GM15510 (cell line): Measurements from ENCODE around the gene FCMR.

Source experiments
- POLR2A ChIP-seq: IDR thresholded peaks from 3 replicates; pipeline ENCODE4 v1.6.1; 2011; ENCODE audit warnings: borderline replicate concordance; ENCODE audit not compliant: insufficient read length; ENCODE audit errors: extremely low read depth

Gene FCMR

DNA sequence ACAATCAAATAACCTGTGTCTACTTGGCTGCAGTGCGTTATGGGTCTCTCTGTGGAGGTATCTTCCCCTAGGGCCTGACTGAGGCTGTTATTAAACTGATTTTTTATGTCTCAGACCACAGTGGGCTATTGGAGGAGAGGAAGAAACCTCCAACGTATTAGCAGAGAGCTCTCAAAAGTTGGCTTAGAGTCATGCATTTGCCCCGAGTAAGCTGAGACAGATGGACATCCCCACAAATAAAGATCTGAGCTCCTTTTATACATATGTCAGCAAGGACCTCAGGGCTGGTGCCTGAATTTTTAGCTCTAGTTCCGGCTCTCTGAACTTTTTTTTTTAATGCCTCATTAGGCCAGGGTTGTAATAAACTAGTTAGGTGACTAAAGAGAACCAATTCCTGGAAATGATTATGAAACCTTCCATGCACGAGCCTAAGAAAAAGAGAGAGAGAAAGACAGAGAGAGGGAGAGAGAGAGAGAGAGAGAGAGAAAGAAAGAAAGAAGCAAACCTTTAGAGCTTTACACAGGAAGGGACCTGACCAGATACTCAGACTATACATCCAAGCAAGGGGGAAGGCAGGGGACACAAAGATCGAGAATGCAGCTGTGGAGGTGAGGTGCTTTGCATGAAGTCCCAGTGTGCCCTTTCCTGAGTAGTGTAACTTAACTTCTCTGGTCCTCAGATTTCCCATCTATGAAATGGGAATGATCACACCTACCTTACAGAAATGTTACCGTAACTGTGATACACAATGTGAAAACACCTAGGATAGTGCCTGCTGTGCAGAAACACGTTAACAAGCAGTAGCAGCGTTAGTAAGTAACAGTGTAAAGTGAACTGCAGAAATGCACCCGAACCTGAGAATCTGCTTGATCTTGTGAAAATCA, 33.0 kb upstream of the FCMR start:
- no peak for TF ChIP-seq POLR2A

DNA sequence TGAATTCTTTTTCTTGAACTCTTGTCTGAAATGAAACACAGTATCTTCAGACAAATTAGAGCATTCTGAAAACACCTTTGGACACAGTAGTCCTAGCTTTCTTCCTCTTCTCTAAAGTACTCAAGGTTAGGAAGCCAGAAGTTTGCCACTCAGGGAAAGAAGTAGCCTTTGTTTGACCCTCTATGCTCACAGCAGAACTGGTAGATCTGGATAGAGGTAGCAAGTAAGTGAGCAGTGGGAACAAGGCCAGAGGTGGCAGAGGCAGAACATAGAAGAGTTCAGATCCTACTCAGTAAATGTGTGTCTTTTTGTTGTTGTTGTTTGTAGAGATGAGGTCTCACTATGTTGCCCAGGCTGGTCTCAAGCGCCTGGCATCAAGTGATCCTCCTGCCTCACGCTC, 31.9 kb upstream of the FCMR start:
- TF ChIP-seq POLR2A, result no peak

DNA sequence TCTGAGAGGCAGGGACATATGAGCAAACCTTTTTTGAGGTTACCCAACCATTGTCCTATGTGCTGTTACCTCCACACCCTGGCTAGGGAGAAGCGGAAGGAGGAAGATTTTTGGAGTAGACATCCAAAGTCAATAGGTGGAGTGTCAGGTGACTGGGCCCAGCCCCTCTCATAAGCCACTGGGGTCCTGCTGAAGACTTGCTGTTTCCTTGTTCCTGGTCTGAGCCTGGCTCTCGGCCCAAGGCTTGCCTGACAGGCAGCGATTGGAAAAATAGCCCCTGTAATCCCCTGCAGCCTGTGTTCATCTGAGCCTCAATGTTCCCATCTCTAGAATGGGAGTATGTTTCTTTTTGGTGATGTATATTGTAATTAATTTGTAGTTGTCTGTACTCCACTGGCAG, 31.4 kb upstream of the FCMR start:
- no peak for TF ChIP-seq POLR2A

DNA sequence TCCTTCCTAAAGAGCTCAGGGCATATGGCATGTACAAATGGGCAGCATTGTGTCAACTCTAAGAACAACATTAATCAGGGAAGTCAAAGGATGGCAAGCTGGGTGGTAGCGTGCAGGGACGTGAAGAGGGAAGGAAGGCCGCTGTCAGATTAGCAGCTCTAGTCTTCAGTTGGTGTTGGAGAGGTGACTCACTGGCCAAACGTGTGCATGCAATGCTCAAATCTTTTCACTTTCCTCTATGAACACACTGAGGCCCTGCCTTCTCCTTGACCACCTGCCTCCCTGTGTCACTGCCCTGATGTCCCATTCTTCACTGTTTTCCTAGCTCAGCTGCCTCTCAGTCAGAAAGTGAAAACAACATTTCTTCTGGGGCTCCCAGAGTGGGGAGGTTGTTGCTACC, 30.4 kb upstream of the FCMR start:
- no peak for TF ChIP-seq POLR2A

DNA sequence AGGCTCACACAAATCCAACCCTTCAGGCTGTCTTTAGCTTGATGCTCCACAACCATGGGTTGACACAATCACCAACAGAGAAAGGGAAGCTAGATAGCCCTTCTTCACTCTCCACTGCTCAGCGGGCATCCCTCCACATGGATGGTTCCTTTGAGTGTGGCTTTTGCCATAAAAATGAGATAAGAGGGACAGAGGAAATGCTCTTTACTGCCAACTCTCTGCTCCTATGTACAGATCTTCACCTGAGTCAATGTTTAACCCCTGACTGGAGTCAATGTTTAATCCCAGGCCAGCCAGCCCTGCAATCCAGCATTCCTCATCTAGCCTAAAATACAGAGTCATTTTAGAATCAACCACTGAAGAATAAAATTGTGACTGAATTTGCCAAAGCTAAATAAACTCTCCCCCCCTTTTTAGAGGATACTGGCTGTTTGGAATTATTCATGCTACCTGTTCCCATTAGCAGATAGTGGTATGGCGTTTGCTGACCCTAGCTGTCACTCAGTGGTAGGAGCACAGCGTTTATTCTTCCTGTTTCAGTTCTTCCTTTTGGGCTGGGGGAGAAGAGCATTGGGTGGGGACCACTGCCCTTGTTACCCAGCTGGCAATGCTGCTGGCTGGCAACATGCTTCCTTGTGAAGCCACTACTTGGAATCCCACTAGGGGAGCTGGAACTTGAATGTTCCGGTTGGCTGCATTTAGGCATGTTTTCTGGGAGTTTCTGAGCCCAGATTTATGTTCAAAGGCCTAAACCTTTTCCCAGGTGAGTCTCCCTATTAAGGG, 29.8 kb upstream of the FCMR start:
- TF ChIP-seq POLR2A, result no peak

DNA sequence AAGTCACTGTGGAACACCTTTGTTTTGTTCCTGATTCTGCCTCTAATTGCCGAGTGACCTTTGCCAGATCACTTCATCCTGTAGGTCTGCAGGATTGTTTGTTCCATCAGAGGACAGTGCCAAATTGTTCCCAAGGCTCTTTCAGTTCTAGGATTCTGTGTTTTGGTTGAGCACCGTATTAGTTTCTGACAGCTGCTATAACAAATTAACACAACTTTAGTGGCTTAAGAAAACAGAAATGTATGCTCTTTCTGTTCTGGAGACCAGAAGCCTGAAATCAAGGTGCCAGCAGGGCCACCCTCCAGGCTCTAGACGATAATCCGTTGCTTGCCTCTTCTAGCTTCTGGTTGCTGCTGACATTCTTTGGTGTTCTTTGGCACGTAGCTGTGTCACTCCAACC, 27.9 kb upstream of the FCMR start:
- no peak for TF ChIP-seq POLR2A

DNA sequence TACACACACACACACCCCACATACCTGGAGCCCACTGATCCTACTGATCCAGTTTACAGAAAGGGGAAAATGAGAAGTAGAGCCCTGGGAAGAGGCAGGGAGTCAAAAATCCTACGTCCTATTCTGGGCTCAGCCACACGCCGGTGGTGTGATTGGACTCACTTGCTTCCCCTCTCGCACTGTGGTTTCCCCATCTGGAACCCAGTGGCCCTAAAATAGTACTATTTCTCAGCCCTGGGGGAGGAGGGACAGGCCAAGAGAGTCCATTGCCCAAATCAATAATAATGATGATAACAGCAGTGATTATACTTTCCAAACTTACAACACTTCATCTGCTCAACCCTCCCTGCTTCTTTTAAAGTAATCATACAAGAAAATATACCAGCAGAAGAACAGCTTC, 27.5 kb upstream of the FCMR start:
- no peak for TF ChIP-seq POLR2A

DNA sequence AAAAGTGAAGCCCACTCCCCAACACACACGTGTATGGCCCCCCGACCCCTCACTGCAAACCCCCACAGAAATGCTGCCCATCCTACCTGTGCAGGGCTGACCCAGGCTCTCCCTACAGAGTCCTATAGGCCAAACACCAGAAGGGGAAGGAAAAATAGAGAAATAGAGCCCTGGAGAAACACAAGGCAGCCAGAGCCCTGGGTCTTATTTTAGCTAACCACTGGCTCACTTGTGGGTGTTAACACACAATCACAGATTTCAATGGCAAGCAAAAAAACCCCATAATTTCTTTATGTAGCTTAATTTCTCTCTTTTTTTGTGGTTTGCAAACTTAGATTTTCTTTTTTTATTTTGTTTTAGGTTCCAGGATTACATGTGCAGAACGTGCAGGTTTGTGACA, 25.5 kb upstream of the FCMR start:
- no peak for TF ChIP-seq POLR2A

DNA sequence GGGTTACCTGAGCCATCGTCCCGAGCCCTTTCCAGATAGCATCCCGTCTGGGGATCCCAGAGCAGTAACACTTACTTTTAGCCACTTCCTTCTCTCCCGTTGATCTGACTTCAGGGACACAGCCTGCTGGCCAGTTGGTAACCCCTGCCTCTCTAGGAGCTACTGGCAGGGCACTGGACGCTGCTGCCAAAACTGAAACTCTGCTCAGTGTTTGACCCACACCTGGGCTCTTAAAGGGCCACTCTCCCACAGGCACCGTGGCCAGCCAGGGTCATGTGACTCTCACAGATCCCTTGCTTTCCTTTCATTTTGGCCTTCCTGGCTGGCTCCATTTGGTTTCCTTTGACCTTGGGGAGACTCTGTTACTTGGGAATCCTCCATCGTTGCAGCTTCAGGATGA, 24.5 kb upstream of the FCMR start, which contains the start of gene PIGR:
TSS of gene PIGR (minus strand) at position 206 of the 400 bp plus-strand sequence. CDS start 5,935 bp downstream, outside the sequence.
- no peak for TF ChIP-seq POLR2A

DNA sequence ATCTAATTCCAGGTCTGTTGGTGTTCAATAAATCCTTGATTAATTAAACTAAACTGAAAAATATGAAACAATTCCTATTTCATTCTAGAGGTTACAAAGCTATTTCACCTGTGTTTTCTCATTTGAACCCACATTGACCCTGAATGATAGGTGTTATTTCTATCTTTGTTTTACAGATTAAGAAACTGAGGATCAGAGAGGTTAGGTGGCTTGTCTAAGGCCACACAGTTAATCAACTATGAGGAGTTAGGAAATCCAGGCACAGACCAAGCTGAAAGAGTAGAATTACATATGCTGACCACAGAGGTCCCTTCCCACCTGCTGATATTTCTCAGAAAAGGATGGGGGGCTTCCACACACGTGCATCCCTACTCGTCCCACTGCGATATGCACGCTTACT, 24.0 kb upstream of the FCMR start:
- TF ChIP-seq POLR2A, result no peak

DNA sequence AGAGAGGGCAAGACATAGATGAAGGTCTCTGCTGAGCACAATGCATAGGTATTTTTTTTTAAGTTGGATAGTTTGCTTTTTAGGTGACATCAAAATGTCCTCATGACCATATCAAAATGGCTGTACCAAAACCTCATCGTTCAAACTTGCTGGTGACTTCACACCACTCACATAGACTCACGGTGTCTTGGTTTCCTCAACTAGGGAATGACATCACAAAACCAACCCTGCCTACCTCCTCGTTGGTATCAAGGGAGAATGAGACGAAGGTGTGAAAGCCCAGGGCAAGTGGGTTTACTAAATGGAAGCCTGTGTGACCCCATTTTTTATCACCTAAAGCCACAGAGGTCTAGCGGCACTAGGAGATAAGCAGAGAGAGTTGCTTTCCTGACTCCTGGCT, 23.0 kb upstream of the FCMR start:
- no peak for TF ChIP-seq POLR2A

DNA sequence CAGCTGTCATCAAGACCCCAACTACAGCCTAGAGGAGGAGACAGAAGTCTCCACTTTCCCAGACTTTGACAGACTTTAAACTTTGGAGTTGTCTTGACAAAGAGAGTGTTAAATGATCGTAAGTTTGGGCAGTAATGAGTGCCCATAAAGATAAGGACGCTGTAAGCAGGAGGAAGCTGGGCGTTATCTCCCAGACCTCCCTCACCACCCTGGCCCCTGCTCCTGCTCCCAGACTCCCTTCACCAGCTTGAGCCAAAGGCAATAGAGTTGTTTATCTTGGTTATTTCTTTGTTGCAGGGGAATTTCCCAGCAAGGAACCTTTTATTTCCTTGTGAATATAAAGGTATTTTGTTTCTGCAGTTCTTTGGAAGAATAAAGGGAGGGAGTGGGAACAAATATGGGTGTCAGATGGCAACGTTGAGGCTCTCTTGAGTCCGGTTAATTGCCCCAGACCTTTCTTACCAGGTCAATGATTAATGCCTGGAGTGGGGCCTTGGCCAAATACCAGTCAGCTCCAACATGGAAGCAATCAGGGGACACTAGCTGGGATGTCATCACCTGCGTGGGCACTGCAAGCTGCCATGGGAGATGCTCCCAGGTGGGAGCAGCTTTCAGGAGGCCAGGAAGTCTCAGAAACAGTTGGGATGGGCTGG, 20.2 kb upstream of the FCMR start:
- TF ChIP-seq POLR2A, result no peak

DNA sequence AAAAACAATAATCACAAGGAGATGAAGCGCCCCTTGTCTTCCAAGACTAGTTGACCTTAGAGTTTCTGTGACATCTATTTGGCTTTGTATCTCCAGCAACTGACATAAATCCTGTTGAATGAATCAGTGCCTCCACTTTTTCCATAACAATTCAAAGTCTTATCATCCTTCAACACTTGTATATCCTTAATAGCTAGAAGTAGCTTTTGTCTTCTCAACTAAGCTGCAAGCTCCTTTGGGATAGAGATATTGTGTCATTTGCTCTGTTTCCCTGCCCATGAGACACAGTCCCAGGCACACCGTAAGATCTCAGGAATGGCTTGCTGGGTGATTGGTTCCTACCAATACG, 18.8 kb upstream of the FCMR start:
- no peak for TF ChIP-seq POLR2A

DNA sequence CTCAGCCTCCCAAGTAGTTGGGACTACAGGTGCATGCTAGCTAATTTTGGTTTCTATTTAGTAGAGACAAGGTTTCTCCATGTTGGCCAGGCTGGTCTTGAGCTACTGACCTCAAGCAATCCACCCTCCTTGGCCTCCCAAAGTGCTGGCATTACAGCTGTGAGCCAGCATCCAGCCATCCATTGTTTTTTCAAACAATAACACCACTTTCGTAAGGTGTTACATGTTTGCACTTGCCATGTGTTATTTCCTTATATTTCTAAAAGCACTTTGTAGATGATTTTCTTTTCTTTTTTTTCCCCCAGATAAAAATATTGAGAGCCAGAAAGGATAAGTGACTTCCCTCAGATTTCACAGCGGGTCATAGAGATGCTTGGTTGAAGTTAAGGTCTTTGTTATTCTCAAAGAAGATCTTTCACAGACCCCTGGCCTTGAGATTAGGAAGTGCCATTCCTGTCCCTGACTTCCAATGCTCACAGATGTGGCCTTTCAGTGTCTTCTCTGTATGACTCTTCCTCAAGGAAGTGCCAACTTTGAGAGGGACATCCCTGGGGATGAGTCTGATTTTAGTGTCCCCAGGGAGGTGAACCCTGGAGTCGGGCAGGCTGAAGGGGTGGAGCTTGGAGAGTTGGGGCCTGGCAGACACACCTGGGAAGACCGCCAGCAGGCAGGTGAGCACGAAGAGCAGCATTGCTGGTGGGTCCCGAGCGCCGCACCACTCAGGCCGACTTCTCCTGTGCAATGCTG, 18.3 kb upstream of the FCMR start:
- TF ChIP-seq POLR2A, result no peak

DNA sequence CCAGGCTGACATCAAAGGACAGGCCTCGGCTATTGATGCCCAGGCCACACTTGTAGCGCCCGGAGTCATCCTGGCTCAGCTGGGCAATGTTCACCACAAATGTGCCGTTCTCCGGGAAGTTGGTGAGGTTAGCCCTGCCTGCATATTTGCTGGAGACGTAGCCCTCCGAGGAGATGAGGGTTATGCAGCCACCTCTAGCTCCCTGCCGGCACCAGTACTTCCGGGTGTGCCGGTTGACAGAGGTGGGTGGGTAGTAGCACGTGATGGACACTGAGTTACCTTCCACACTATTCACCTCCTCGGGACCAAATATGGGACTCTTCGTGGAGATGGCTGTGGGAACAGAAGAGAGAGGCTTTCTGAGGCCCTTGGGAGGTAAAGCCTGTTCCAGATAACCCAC, 17.4 kb upstream of the FCMR start:
- TF ChIP-seq POLR2A, result no peak
